Epithelial cell of proximal tubule (primary cell): ENCODE measurements around the gene PTPRG. TPM values are rescaled to one million over a fixed set of nuclear protein-coding genes. Genes with fewer than 3 reads are reported as not detected.

Experiments
- DNase-seq: peaks from one replicate; pipeline ENCODE4 v3.0.0-alpha.2; 2011; ENCODE audit warnings: low read depth
- H3K4me3 ChIP-seq: 2 replicates; pipeline ENCODE4 v1.5.1; 2011; ENCODE audit warnings: low read depth, mild to moderate bottlenecking, low read length
- total RNA-seq: library from RNA; depleted of rRNA; stranded (reverse); fragments of >200 nt; gene quantifications from 2 replicates; pipeline ENCODE4 v1.2.3, GENCODE V29; 2015
- TF ChIP-seq, protein P1 (sequence below): conservative IDR thresholded peaks from 2 replicates; pipeline ENCODE4 v1.5.1; 2012; ENCODE audit warnings: low read depth, mild to moderate bottlenecking, low read length

Gene PTPRG
- total RNA-seq, 1 donor from 2014 or later: 13.5 TPM

DNA sequence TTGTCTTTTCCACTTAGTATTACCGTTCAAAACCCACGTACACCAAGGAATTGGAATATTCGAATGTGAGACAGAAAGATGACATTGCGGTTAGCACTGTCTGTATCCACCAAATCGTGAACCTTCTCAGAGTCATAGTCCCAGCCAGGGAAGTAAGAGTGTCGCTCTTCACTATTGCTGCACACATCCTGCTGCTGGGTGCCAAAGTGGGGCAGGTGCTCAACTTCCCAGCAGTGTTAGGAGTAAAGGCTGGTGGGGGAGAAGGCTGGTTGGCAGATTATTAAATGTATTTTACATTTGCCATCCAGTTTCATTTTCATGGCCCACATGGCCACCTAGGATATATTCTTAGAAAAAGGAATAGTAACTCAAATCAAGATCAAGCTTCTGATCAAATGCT lies 65.1 kb downstream of the PTPRG start:
- TF ChIP-seq, protein P1, sequence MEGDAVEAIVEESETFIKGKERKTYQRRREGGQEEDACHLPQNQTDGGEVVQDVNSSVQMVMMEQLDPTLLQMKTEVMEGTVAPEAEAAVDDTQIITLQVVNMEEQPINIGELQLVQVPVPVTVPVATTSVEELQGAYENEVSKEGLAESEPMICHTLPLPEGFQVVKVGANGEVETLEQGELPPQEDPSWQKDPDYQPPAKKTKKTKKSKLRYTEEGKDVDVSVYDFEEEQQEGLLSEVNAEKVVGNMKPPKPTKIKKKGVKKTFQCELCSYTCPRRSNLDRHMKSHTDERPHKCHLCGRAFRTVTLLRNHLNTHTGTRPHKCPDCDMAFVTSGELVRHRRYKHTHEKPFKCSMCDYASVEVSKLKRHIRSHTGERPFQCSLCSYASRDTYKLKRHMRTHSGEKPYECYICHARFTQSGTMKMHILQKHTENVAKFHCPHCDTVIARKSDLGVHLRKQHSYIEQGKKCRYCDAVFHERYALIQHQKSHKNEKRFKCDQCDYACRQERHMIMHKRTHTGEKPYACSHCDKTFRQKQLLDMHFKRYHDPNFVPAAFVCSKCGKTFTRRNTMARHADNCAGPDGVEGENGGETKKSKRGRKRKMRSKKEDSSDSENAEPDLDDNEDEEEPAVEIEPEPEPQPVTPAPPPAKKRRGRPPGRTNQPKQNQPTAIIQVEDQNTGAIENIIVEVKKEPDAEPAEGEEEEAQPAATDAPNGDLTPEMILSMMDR: no peak
- DNase-seq: no peak
- no peak overlapping the region for H3K4me3 ChIP-seq

DNA sequence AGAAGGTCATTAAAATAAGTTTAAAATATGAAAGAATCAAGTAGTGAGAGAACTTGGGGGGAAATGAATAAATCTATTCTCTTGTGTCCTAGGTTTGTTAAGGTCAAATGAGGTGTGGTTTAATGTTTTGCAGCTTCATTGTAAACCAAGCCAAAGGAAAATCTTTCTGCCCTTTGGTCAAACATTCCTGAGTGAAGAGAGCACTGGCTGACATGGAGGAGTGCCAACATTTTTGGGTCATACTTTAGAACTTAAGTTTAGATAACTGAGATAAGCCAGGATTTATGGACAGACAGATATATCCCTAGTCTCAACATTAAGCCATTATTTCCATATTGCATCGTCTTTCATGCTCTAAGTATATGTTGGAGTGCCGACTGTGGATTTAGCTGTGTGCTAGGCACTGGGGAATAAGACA lies 66.4 kb downstream of the PTPRG start:
- H3K4me3 ChIP-seq: no peak overlapping the region
- TF ChIP-seq, protein P1: no peak
- DNase-seq: peak; percentile 76

DNA sequence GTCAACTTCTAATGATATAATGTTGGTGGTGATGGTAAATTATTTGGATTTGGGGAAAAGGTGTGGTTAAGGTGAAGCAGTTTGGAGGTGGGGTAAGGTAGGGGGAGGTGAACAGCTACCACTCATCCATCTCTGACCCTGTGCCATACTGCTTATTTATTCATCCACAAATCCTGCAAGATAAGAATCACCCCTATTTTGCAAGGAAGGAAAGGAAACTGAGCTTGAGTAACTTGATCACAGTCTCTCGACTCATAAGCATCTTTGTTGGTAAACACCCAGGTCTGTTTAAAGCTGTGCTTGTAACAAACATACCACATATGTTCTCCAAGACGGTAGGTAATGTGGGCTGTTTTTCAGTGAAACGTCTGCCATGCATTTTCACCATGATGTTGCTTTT lies 67.3 kb downstream of the PTPRG start:
- DNase-seq: no peak
- TF ChIP-seq, protein P1: no peak

DNA sequence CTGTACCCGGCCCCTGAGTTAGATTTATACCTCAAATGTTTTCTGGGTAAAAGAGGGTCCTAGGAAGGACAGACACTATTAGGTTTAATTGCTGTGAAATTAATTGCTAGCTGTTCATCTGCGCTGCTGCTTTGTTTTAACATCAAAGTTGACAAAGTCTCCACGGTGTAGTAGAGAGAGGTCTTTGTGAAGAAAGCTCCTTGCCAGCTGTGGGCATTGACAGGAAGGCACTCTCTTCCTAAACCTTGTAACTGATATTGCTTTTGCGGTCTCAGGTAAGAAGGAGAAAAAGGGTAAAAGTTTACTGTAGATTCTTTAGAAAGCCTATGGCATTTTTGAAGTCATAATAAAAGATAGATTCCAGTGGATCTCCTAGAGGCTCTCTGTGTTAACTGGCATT lies 68.1 kb downstream of the PTPRG start:
- DNase-seq: no peak
- H3K4me3 ChIP-seq: no peak overlapping the region
- TF ChIP-seq, protein P1: no peak

More for the DNA sequence above, 67.3 kb downstream of the PTPRG start:
- no peak overlapping the region for H3K4me3 ChIP-seq

DNA sequence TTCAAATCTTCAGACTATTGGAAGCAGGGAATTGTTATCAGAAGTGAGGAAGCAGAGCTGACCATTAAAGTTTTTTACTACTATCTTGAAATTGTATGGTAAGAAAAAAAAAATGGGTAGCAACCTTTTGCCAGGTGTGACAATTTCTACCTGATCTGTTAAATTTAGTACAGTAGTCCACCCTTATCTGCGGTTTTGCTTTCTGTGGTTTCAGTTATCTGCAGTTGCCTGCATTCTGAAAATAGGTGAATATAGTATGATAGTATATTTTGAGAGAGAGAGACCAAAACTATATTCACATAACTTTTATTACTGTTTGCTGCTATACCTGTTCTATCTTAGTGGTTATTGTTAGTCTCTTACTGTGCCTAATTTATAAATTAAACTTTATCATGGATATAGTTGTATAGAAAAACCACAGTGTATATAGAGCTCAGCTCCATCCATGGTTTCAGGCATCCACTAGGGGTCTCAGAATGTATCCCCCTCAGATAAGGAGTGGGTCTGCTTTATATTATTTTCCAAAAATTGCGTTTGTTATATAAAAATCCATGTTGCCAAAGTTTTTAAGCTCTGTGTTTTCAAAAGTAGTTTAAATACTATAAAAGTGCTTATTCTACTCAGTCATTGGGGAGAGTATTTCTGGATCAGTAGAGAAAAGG lies 69.9 kb downstream of the PTPRG start:
- DNase-seq: no peak
- no peak overlapping the region for H3K4me3 ChIP-seq
- TF ChIP-seq, protein P1: peak; percentile 13

DNA sequence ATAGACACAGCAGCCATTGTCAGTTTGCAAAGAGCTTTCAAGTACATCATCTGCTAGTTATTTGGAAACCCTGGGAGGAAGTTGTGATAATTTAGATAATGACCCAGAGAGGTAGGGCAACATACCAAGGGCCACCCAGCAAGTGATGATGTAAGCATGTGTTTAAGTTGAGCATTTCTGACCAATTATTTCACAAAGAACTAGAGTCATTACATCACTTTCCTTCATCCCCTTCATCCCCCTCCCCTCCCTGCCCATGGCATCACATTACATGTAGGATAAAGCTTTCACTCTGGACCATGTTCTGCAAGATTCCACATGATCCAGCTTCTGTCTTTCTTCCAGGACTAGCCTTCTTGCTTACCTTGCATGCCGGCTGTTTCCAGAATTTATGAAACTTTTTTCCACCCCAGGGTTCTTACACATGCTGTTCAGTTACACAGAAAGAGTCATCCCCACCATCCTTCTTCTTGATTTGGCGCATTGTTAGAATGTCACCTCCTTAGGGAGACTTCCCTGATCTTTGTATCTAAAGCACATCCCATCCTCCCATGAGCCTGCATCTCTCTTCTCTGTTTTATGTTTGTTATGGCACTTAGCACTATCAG lies 71.3 kb downstream of the PTPRG start:
- TF ChIP-seq, protein P1: no peak
- DNase-seq: no peak
- H3K4me3 ChIP-seq: no peak overlapping the region

DNA sequence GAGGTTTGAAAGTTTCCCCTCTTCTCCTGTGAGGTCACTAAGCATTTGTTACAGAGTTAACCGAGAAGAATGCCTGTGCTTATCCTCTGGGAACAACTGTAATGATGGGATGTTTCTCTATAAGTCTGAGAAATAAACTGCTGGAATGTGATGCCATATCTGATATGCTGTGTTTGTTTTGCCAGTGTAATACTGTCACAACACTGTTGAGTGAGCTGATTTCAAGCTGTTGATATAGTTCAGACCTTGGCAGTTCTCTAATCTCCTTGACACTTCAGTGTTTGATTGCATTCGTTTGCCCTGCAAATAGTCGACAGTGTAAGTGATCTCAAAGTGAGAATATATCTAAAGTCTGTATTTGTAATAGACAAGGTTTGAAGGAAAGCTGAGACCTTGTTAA lies 73.3 kb downstream of the PTPRG start:
- DNase-seq: no peak
- no peak overlapping the region for H3K4me3 ChIP-seq
- TF ChIP-seq, protein P1: no peak
